ENCODE results near the gene ARHGEF18.

The ARHGEF18 gene

GRCh38 chr19:7395360-7396066 is 46.8 kb downstream of the ARHGEF18 start:
- Histone ChIP-seq H3K4me1 (ENCODE audit: control insufficient read depth in 1 of 2, insufficient read depth in 1 of 2, low read depth in 1 of 2, low read length in 1 of 2) (peaks cover 34 to 41% of the 10 kb centered on the region in 2 experiments), H3K27ac (peak overlapping the region; percentile 69), H3K27me3 (no peaks in the 10 kb centered on the region), H3K36me3 (peaks cover 19% of the 10 kb centered on the region), H3K4me3 (ENCODE audit: low read depth in 1 of 2, low read length in 1 of 2) (peak overlapping the region; percentile 77 to 80), H3K9me3 (no peaks in the 10 kb centered on the region)
- TF ChIP-seq, protein P1, sequence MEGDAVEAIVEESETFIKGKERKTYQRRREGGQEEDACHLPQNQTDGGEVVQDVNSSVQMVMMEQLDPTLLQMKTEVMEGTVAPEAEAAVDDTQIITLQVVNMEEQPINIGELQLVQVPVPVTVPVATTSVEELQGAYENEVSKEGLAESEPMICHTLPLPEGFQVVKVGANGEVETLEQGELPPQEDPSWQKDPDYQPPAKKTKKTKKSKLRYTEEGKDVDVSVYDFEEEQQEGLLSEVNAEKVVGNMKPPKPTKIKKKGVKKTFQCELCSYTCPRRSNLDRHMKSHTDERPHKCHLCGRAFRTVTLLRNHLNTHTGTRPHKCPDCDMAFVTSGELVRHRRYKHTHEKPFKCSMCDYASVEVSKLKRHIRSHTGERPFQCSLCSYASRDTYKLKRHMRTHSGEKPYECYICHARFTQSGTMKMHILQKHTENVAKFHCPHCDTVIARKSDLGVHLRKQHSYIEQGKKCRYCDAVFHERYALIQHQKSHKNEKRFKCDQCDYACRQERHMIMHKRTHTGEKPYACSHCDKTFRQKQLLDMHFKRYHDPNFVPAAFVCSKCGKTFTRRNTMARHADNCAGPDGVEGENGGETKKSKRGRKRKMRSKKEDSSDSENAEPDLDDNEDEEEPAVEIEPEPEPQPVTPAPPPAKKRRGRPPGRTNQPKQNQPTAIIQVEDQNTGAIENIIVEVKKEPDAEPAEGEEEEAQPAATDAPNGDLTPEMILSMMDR (IDR thresholded peaks at IDR 0.05), result no peak

- Histone ChIP-seq H3K4me3 (ENCODE audit: low read depth in 1 of 2, low read length in 1 of 2) (no peak overlapping the region), H3K27ac (peak overlapping the region; percentile 77), H3K4me1 (ENCODE audit: control insufficient read depth in 1 of 2, insufficient read depth in 1 of 2, low read depth in 1 of 2, low read length in 1 of 2) (peaks cover 34 to 41% of the 10 kb centered on the region in 2 experiments), H3K27me3 (no peaks in the 10 kb centered on the region), H3K36me3 (peaks cover 23% of the 10 kb centered on the region), H3K9me3 (no peaks in the 10 kb centered on the region)
- TF ChIP-seq, protein P1 (IDR thresholded peaks at IDR 0.05), result no peak
Measured at GRCh38 chr19:7397687-7398086, 49.0 kb downstream of the ARHGEF18 start.
